D341Med (cell line): ENCODE measurements around the gene NCBP2L.

Experiments
- DNase-seq: peaks from one replicate; pipeline ENCODE4 v3.0.0; 2012; ENCODE audit warnings: low spot score

The NCBP2L gene

GRCh38 chrX:107777536-107777832 is at the start of gene NCBP2L:
Gene NCBP2L (plus strand): TSS chrX:107777733. CDS start chrX:107794221, 16,488 bp downstream.
- DNase-seq: no peak

- no peak for DNase-seq
These were observed 49.0 kb upstream of the NCBP2L start for GRCh38 chrX:107728371-107729099.

GRCh38 chrX:107729558-107730297 is 47.8 kb upstream of the NCBP2L start:
- DNase-seq: no peak

GRCh38 chrX:107730298-107730655 is 47.3 kb upstream of the NCBP2L start:
- DNase-seq: no peak

GRCh38 chrX:107730991-107731766 is 46.4 kb upstream of the NCBP2L start:
- no peak for DNase-seq

- DNase-seq: no peak
These were observed 45.6 kb upstream of the NCBP2L start for GRCh38 chrX:107731831-107732502.

- DNase-seq: no peak
These were observed 43.8 kb upstream of the NCBP2L start for GRCh38 chrX:107733686-107734085.

- no peak for DNase-seq
These were observed 42.9 kb upstream of the NCBP2L start for GRCh38 chrX:107734646-107735045.

GRCh38 chrX:107736781-107737531 is 40.6 kb upstream of the NCBP2L start:
- DNase-seq: no peak

GRCh38 chrX:107738272-107738671 is 39.3 kb upstream of the NCBP2L start:
- DNase-seq: no peak

GRCh38 chrX:107738768-107739167 is 38.8 kb upstream of the NCBP2L start:
- DNase-seq: no peak

- no peak for DNase-seq
These were observed 38.0 kb upstream of the NCBP2L start for GRCh38 chrX:107739541-107739940.

- no peak for DNase-seq
These were observed 36.1 kb upstream of the NCBP2L start for GRCh38 chrX:107741404-107741790.

- no peak for DNase-seq
These were observed 34.8 kb upstream of the NCBP2L start for GRCh38 chrX:107742700-107743191.

GRCh38 chrX:107743995-107744394 is 33.5 kb upstream of the NCBP2L start:
- no peak for DNase-seq

GRCh38 chrX:107744868-107745267 is 32.7 kb upstream of the NCBP2L start:
- DNase-seq: no peak

- no peak for DNase-seq
These were observed 29.9 kb upstream of the NCBP2L start for GRCh38 chrX:107747596-107748161.

- DNase-seq: no peak
These were observed 29.0 kb upstream of the NCBP2L start for GRCh38 chrX:107748506-107748905.

- DNase-seq: no peak
These were observed 27.3 kb upstream of the NCBP2L start for GRCh38 chrX:107750263-107750662.

- no peak for DNase-seq
These were observed 26.6 kb upstream of the NCBP2L start for GRCh38 chrX:107750861-107751445.

- no peak for DNase-seq
These were observed 25.5 kb upstream of the NCBP2L start for GRCh38 chrX:107752043-107752442.
